CD14-positive monocyte (primary cell): ENCODE measurements around the gene PITPNC1. TPM values are rescaled to one million over a fixed set of nuclear protein-coding genes. Genes with fewer than 3 reads are reported as not detected.
"Not testable (repeated sequence)": the region's sequence is repeated elsewhere in the genome, so short reads cannot be mapped to it uniquely, and the experiment has no call there.

ENCODE experiments used
- DNase-seq, 3 donors: peaks; one replicate each; pipeline ENCODE4 v3.0.0-alpha.2; 2011 to 2022
- H2AFZ ChIP-seq: 2 replicates; pipeline ENCODE4 v1.6.0; 2012; ENCODE audit warnings: mild to moderate bottlenecking, low read depth, low read length, inconsistent platforms; ENCODE audit not compliant: insufficient read depth, poor library complexity, severe bottlenecking
- H3K27ac ChIP-seq, 2 donors: 1 replicate in 1 of 2; 2 replicates in 1 of 2; pipeline ENCODE4 v1.5.1; 2012 to 2013; ENCODE audit warnings: low read length in 2 of 2, control low read depth in 1 of 2, inconsistent platforms in 1 of 2, low read depth in 1 of 2, mild to moderate bottlenecking in 1 of 2
- H3K27me3 ChIP-seq, 2 donors: one replicate each; pipeline versions ENCODE4 v1.6.0 to v1.6.1; 2011 to 2013; ENCODE audit warnings: low read length in 2 of 2; ENCODE audit not compliant: control insufficient read depth in 2 of 2, insufficient read depth in 2 of 2
- H3K36me3 ChIP-seq, 2 donors: replicated peaks in 1 of 2; 1 replicate in 1 of 2; 2 replicates in 1 of 2; pipeline versions ENCODE4 v1.5.1 to v1.6.1; 2012 to 2013; ENCODE audit warnings: low read length in 2 of 2, control low read depth in 1 of 2, inconsistent platforms in 1 of 2, mild to moderate bottlenecking in 1 of 2; ENCODE audit not compliant: insufficient read depth in 2 of 2, control insufficient read depth in 1 of 2
- H3K4me1 ChIP-seq, 2 donors: 1 replicate in 1 of 2; 2 replicates in 1 of 2; pipeline versions ENCODE4 v1.5.1 to v1.6.1; 2012 to 2013; ENCODE audit warnings: low read length in 2 of 2, control low read depth in 1 of 2, inconsistent platforms in 1 of 2, mild to moderate bottlenecking in 1 of 2, moderate library complexity in 1 of 2; ENCODE audit not compliant: insufficient read depth in 2 of 2, control insufficient read depth in 1 of 2
- H3K4me2 ChIP-seq: replicated peaks from 2 replicates; pipeline ENCODE3; 2012; ENCODE audit warnings: low read length, moderate library complexity, mild to moderate bottlenecking; ENCODE audit not compliant: poor library complexity, severe bottlenecking; ENCODE audit errors: extremely low read depth
- H3K4me3 ChIP-seq, 3 experiments: fragments of 200-600 bp in 1 of 3; sonication (generic) in 1 of 3; replicated peaks in 1 of 3; 1 replicate in 2 of 3; 2 replicates in 1 of 3; pipeline ENCODE4 v1.5.1; 2011 to 2013; ENCODE audit warnings: low read length in 3 of 3, mild to moderate bottlenecking in 3 of 3, control low read depth in 2 of 3, low read depth in 2 of 3, inconsistent platforms in 1 of 3, moderate library complexity in 1 of 3
- H3K79me2 ChIP-seq: 2 replicates; pipeline ENCODE4 v1.6.0; 2012; ENCODE audit warnings: mild to moderate bottlenecking, control low read depth, inconsistent platforms, low read length, moderate library complexity; ENCODE audit not compliant: insufficient read depth
- H3K9ac ChIP-seq: 2 replicates; pipeline ENCODE4 v1.6.0; 2017; ENCODE audit warnings: low read length, mild to moderate bottlenecking; ENCODE audit not compliant: insufficient read depth, poor library complexity, severe bottlenecking
- H3K9me3 ChIP-seq, 2 donors: replicated peaks in 1 of 2; 1 replicate in 1 of 2; 2 replicates in 1 of 2; pipeline versions ENCODE4 v1.5.1 to v1.6.1; 2012 to 2013; ENCODE audit warnings: low read length in 2 of 2, control low read depth in 1 of 2; ENCODE audit not compliant: control insufficient read depth in 1 of 2, insufficient read depth in 1 of 2
- H4K20me1 ChIP-seq: 2 replicates; pipeline ENCODE4 v1.6.0; 2012; ENCODE audit warnings: mild to moderate bottlenecking, low read length, control low read depth, moderate library complexity; ENCODE audit not compliant: insufficient read depth
- H3K27ac Mint-ChIP-seq, 7 donors: one replicate each; pipeline ENCODE4 v1.8.0; 2020; ENCODE audit warnings: mild to moderate bottlenecking in 7 of 7, mixed read lengths in 7 of 7, moderate library complexity in 6 of 7, inconsistent platforms in 2 of 7
- H3K27me3 Mint-ChIP-seq, 3 donors: one replicate each; pipeline ENCODE4 v1.8.0; 2021 to 2022; ENCODE audit warnings: low read depth in 3 of 3, mild to moderate bottlenecking in 3 of 3, mixed read lengths in 3 of 3, moderate library complexity in 3 of 3, inconsistent platforms in 1 of 3
- H3K36me3 Mint-ChIP-seq, 2 donors: one replicate each; pipeline ENCODE4 v1.8.0; 2020; ENCODE audit warnings: mixed read lengths in 2 of 2, inconsistent platforms in 1 of 2, mild to moderate bottlenecking in 1 of 2
- H3K4me1 Mint-ChIP-seq: one replicate; pipeline ENCODE4 v1.8.0; 2020; ENCODE audit warnings: mild to moderate bottlenecking, mixed read lengths
- H3K4me3 Mint-ChIP-seq, 2 donors: one replicate each; pipeline ENCODE4 v1.8.0; 2020; ENCODE audit warnings: mild to moderate bottlenecking in 2 of 2, mixed read lengths in 2 of 2, moderate library complexity in 1 of 2
- H3K9me3 Mint-ChIP-seq, 7 donors: one replicate each; pipeline ENCODE4 v1.8.0; 2020 to 2022; ENCODE audit warnings: mixed read lengths in 7 of 7, mild to moderate bottlenecking in 6 of 7, moderate library complexity in 6 of 7, inconsistent platforms in 2 of 7
- WGBS: methylation state at CpG from one replicate; pipeline ENCODE4 v1.1.5; 2013; ENCODE audit warnings: missing lambda C conversion rate; ENCODE audit not compliant: insufficient coverage; 5-methylcytosine and 5-hydroxymethylcytosine counted together
- intact Hi-C, 2 donors: fragments of 100-400 bp; cut with micrococcal nuclease; formaldehyde crosslinking; loops; one replicate each; pipeline versions ENCODE4 v1.15.0 to v1.15.1; 2023
- polyA plus RNA-seq, 3 donors: library from polyadenylated mRNA; depleted of rRNA in 1 of 3; unstranded in 2 of 3; stranded (reverse) in 1 of 3; fragments of 300-500 nt in 2 of 3; fragments of >200 nt in 1 of 3; fragmentation: Illumina TruSeq in 2 of 3; gene quantifications; 1 replicate in 2 of 3; 2 replicates in 1 of 3; pipeline ENCODE4 v1.2.3, GENCODE V29; 2012 to 2021
- TF ChIP-seq, protein P1 (sequence below): fragments of 200-600 bp; IDR thresholded peaks from one replicate; pipeline ENCODE4 v1.8.0; 2022; ENCODE audit warnings: antibody characterized with exemption, mild to moderate bottlenecking

PITPNC1 gene
- polyA plus RNA-seq, 3 donors = 18.5 to 31.0 (median 21.7) TPM

- no peak overlapping the region for H3K4me2 ChIP-seq
- H3K9ac ChIP-seq = no peak overlapping the region
- DNase-seq = no peak
- no peaks in the 10 kb centered on the region for H3K79me2 ChIP-seq
- H3K9me3 Mint-ChIP-seq = no peaks in the 10 kb centered on the region
- TF ChIP-seq, protein P1, sequence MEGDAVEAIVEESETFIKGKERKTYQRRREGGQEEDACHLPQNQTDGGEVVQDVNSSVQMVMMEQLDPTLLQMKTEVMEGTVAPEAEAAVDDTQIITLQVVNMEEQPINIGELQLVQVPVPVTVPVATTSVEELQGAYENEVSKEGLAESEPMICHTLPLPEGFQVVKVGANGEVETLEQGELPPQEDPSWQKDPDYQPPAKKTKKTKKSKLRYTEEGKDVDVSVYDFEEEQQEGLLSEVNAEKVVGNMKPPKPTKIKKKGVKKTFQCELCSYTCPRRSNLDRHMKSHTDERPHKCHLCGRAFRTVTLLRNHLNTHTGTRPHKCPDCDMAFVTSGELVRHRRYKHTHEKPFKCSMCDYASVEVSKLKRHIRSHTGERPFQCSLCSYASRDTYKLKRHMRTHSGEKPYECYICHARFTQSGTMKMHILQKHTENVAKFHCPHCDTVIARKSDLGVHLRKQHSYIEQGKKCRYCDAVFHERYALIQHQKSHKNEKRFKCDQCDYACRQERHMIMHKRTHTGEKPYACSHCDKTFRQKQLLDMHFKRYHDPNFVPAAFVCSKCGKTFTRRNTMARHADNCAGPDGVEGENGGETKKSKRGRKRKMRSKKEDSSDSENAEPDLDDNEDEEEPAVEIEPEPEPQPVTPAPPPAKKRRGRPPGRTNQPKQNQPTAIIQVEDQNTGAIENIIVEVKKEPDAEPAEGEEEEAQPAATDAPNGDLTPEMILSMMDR = no peak
- no peak overlapping the region for H3K4me3 ChIP-seq
- H3K4me1 Mint-ChIP-seq = no peaks in the 10 kb centered on the region
- H3K27me3 ChIP-seq = no peaks in the 10 kb centered on the region
- intact Hi-C loops = no loop called here
- H3K4me3 Mint-ChIP-seq = no peak overlapping the region
- peaks cover 3 to 7% of the 10 kb centered on the region in 2 donors for H3K36me3 Mint-ChIP-seq
- H3K27ac ChIP-seq = no peak overlapping the region
- H3K9me3 ChIP-seq = no peaks in the 10 kb centered on the region
- no peaks in the 10 kb centered on the region for H3K4me1 ChIP-seq
- H3K36me3 ChIP-seq = no peaks in the 10 kb centered on the region
- WGBS = 98% methylated on average over 5 of the region's 5 CpGs
- no peak overlapping the region for H2AFZ ChIP-seq
- no peaks in the 10 kb centered on the region for H3K27me3 Mint-ChIP-seq
- no peaks in the 10 kb centered on the region for H4K20me1 ChIP-seq
- H3K27ac Mint-ChIP-seq = peak overlapping the region in 1 of 7 donors; percentile 27
These were observed 267.0 kb downstream of the PITPNC1 start for GRCh38 chr17:67644061-67644460.

- H3K9ac ChIP-seq, H3K4me2 ChIP-seq, H2AFZ ChIP-seq, H3K36me3 ChIP-seq, intact Hi-C loops, H3K4me3 Mint-ChIP-seq, H3K27ac ChIP-seq, H3K4me3 ChIP-seq, H4K20me1 ChIP-seq, H3K9me3 Mint-ChIP-seq, H3K27me3 ChIP-seq, H3K27ac Mint-ChIP-seq, H3K9me3 ChIP-seq, H3K4me1 Mint-ChIP-seq, H3K79me2 ChIP-seq, H3K27me3 Mint-ChIP-seq, DNase-seq, H3K36me3 Mint-ChIP-seq, H3K4me1 ChIP-seq: not testable (repeated sequence)
- 80% methylated on average over 1 of the region's 8 CpGs for WGBS
These were observed 268.1 kb downstream of the PITPNC1 start for GRCh38 chr17:67645195-67645594.
